GM18951 (cell line): ENCODE results near the gene TAF4B.

Experiments
- POLR2A ChIP-seq: IDR thresholded peaks from 4 replicates; pipeline ENCODE4 v1.6.1; 2011; ENCODE audit warnings: mild to moderate bottlenecking; ENCODE audit not compliant: insufficient read length, insufficient read depth; ENCODE audit errors: extremely low read depth
- in situ Hi-C: fragments of 300-500 bp; cut with MboI; formaldehyde crosslinking; loops from one replicate; pipeline ENCODE4 v1.12.0; 2022; ENCODE audit warnings: low sequenced_read_pairs, mixed read lengths, inconsistent platforms; ENCODE audit not compliant: unreplicated experiment

TAF4B gene

GRCh38 chr18:26439537-26439936 is 213.3 kb downstream of the TAF4B start:
- in situ Hi-C loops = no loop called here

GRCh38 chr18:26440644-26441043 is 214.4 kb downstream of the TAF4B start:
- in situ Hi-C loops = no loop called here
- no peak for TF ChIP-seq POLR2A

More at GRCh38 chr18:26439537-26439936, 213.3 kb downstream of the TAF4B start:
- no peak for TF ChIP-seq POLR2A
